Measurements from ENCODE around the gene SLC15A1. TPM values are rescaled to one million over a fixed set of nuclear protein-coding genes. Genes with fewer than 3 reads are reported as not detected.

SLC15A1 gene
- polyA plus RNA-seq, 1 donor from 2014 or later: not detected

GRCh38 chr13:98664047-98664446 lies 88.4 kb downstream of the SLC15A1 start:
- Histone ChIP-seq H4K20me1 (ENCODE audit: insufficient read depth) (no peaks in the 10 kb centered on the region), H3K9ac (ENCODE audit: low read length) (no peak overlapping the region)
- TF ChIP-seq EP300 (conservative IDR thresholded peaks at IDR 0.05; ENCODE audit: poor library complexity, severe bottlenecking) (no peak), TAF1 (IDR thresholded peaks at IDR 0.05; ENCODE audit: low read depth) (no peak), CTCF (IDR thresholded peaks at IDR 0.05; ENCODE audit: poor library complexity, severe bottlenecking) (no peak), SMC3 (conservative IDR thresholded peaks at IDR 0.05; ENCODE audit: poor library complexity) (no peak), EZH2 (IDR thresholded peaks at IDR 0.05; ENCODE audit: borderline replicate concordance, insufficient read depth, low read length, poor library complexity, severe bottlenecking) (no peak), MXI1 (conservative IDR thresholded peaks at IDR 0.05; ENCODE audit: poor library complexity, severe bottlenecking) (no peak), REST (IDR thresholded peaks at IDR 0.05; ENCODE audit: borderline replicate concordance) (no peak), POLR2AphosphoS5 (IDR thresholded peaks at IDR 0.05) (no peak), RAD21 (conservative IDR thresholded peaks at IDR 0.05) (no peak)

GRCh38 chr13:98658131-98658530 lies 94.3 kb downstream of the SLC15A1 start:
- no peak for TF ChIP-seq CTCF (IDR thresholded peaks at IDR 0.05; ENCODE audit: poor library complexity, severe bottlenecking)
- TF ChIP-seq SMC3 (conservative IDR thresholded peaks at IDR 0.05; ENCODE audit: poor library complexity): no peak
- TF ChIP-seq EZH2 (IDR thresholded peaks at IDR 0.05; ENCODE audit: borderline replicate concordance, insufficient read depth, low read length, poor library complexity, severe bottlenecking): no peak
- TF ChIP-seq TAF1 (IDR thresholded peaks at IDR 0.05; ENCODE audit: low read depth): no peak
- no peak for TF ChIP-seq MXI1 (conservative IDR thresholded peaks at IDR 0.05; ENCODE audit: poor library complexity, severe bottlenecking)
- TF ChIP-seq POLR2AphosphoS5 (IDR thresholded peaks at IDR 0.05): no peak
- no peak for TF ChIP-seq REST (IDR thresholded peaks at IDR 0.05; ENCODE audit: borderline replicate concordance)
- no peak for TF ChIP-seq RAD21 (conservative IDR thresholded peaks at IDR 0.05)
- TF ChIP-seq EP300 (conservative IDR thresholded peaks at IDR 0.05; ENCODE audit: poor library complexity, severe bottlenecking): no peak
- H3K27ac ChIP-seq (ENCODE audit: low read length): no peak overlapping the region
- no peaks in the 10 kb centered on the region for H3K9me3 ChIP-seq (ENCODE audit: low read length)
- H3K4me2 ChIP-seq (ENCODE audit: low read length): no peak overlapping the region
- no peaks in the 10 kb centered on the region for H3K9me2 ChIP-seq (ENCODE audit: insufficient read depth, low read length)
- H3F3A ChIP-seq (ENCODE audit: insufficient read depth, low read length, poor library complexity, severe bottlenecking): no peaks in the 10 kb centered on the region
- H3K27me3 ChIP-seq (ENCODE audit: insufficient read depth, low read depth, low read length): no peaks in the 10 kb centered on the region
- H2AFZ ChIP-seq (ENCODE audit: low read depth, low read length): no peak overlapping the region
- no peak overlapping the region for H3K9ac ChIP-seq (ENCODE audit: low read length)
- no peaks in the 10 kb centered on the region for H3K79me2 ChIP-seq (replicated peaks; ENCODE audit: insufficient read depth, low read length)
- H4K20me1 ChIP-seq (ENCODE audit: insufficient read depth): no peaks in the 10 kb centered on the region
- no peak overlapping the region for H3K4me3 ChIP-seq (ENCODE audit: low read length)
- H3K36me3 ChIP-seq (ENCODE audit: insufficient read depth, low read length): no peaks in the 10 kb centered on the region

More at GRCh38 chr13:98664047-98664446, 88.4 kb downstream of the SLC15A1 start:
- no peaks in the 10 kb centered on the region for H3K9me3 ChIP-seq (ENCODE audit: low read length)
- H3K79me2 ChIP-seq (replicated peaks; ENCODE audit: insufficient read depth, low read length): no peaks in the 10 kb centered on the region
- H3K4me2 ChIP-seq (ENCODE audit: low read length): no peak overlapping the region
- H3K27me3 ChIP-seq (ENCODE audit: insufficient read depth, low read depth, low read length): no peaks in the 10 kb centered on the region
- no peak overlapping the region for H3K4me3 ChIP-seq (ENCODE audit: low read length)
- H3F3A ChIP-seq (ENCODE audit: insufficient read depth, low read length, poor library complexity, severe bottlenecking): no peaks in the 10 kb centered on the region
- no peaks in the 10 kb centered on the region for H3K36me3 ChIP-seq (ENCODE audit: insufficient read depth, low read length)
- H3K27ac ChIP-seq (ENCODE audit: low read length): no peak overlapping the region
- no peak overlapping the region for H2AFZ ChIP-seq (ENCODE audit: low read depth, low read length)
- H3K9me2 ChIP-seq (ENCODE audit: insufficient read depth, low read length): no peaks in the 10 kb centered on the region

Data from neural cell (in vitro differentiated cells).